Cardiac septum (tissue), 1 donor: ENCODE results near the gene KAZN. TPM values are rescaled to one million over a fixed set of nuclear protein-coding genes. Genes with fewer than 3 reads are reported as not detected.
"Not testable (repeated sequence)": the region's sequence is repeated elsewhere in the genome, so short reads cannot be mapped to it uniquely, and the experiment has no call there.

Source experiments
- DNase-seq: peaks from one replicate; pipeline ENCODE4 v3.0.0-alpha.2; 2020; ENCODE audit warnings: low spot score
- intact Hi-C: fragments of 100-400 bp; cut with DNase I; formaldehyde crosslinking; loops from one replicate; pipeline ENCODE4 v1.14.0; 2022
- total RNA-seq: library from RNA; stranded (reverse); fragmentation: NEBNext Ultra II Directional; extraction: Animal tissue kit (Norgen Biotek cat#: 25700); gene quantifications from one replicate; pipeline ENCODE4 v1.2.1, GENCODE V29; 2021
- donor health status: DM: no; HTN: no; CAD: no.

KAZN gene
- total RNA-seq, 1 donor from 2014 or later = 3.1 TPM

- intact Hi-C loops = no loop called here
- DNase-seq = no peak
These were observed 440.6 kb downstream of the KAZN start for GRCh38 chr1:15039017-15039648.

GRCh38 chr1:15039901-15040300 lies 441.4 kb downstream of the KAZN start:
- intact Hi-C loops = no loop called here
- DNase-seq = no peak

GRCh38 chr1:15040685-15041084 lies 442.2 kb downstream of the KAZN start:
- intact Hi-C loops, DNase-seq: not testable (repeated sequence)

DNA sequence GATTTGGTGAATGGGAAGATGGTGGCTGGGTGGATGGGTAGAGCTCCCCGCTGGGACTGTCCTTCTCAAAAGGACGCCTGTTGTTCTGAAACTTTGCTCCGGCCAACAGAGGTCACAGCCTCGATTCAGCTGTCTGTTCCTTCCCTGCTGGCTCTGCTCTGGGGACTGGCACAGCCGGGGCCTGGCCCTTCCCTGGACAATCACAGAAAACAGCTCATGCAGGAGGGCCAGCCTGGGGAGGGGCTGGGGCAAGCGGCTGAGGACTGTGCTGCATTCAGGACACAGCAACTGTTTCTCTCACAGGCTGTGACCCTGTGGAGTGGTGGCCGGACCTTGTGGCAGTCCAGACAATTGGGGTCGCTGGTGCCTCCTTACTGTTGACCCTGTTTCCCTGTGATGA lies 444.4 kb downstream of the KAZN start:
- intact Hi-C loops = no loop called here
- DNase-seq = no peak

GRCh38 chr1:15043934-15044333 lies 445.4 kb downstream of the KAZN start:
- no peak for DNase-seq
- intact Hi-C loops = no loop called here

- no peak for DNase-seq
- intact Hi-C loops = loop anchor here (5.0 kb wide), 2 partner anchors 268 to 1078 kb away; no protein-coding TSS in a partner anchor
These were observed 446.6 kb downstream of the KAZN start for GRCh38 chr1:15045123-15045522.

GRCh38 chr1:15046487-15047165 lies 448.1 kb downstream of the KAZN start:
- no peak for DNase-seq

GRCh38 chr1:15047237-15047636 lies 448.8 kb downstream of the KAZN start:
- intact Hi-C loops = loop anchor here (2.0 to 5.0 kb wide), 3 partner anchors 270 to 1080 kb away; no protein-coding TSS in a partner anchor

More at GRCh38 chr1:15046487-15047165, 448.1 kb downstream of the KAZN start:
- intact Hi-C loops = loop anchor here (2.0 to 5.0 kb wide), 3 partner anchors 269 to 1079 kb away; no protein-coding TSS in a partner anchor

DNA sequence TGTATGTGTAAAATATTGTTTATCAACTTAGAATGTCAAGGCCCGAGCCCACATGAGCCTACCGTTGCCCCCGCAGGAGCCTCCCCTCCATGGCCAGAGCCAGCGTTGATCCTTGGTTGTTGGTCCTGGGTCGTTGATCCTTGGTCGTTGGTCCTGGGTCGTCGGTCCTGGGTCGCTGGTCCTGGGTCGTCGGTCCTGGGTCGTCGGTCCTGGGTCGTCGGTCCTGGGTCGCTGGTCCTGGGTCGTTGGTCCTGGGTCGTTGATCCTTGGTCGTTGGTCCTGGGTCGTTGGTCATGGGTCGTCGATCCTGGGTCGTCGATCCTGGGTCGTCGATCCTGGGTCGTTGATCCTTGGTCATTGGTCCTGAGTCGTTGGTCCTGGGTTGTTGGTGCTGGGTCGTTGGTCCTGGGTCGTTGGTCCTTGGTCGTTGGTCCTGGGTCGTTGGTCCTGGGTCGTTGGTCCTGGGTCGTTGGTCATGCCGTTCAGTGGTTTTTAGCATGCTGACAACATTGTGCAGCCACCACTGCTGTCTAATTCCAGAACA lies 450.0 kb downstream of the KAZN start:
- DNase-seq = no peak
- intact Hi-C loops = loop anchor here (5.0 kb wide), 2 partner anchors 271 to 1081 kb away; no protein-coding TSS in a partner anchor

More at GRCh38 chr1:15047237-15047636, 448.8 kb downstream of the KAZN start:
- no peak for DNase-seq

DNA sequence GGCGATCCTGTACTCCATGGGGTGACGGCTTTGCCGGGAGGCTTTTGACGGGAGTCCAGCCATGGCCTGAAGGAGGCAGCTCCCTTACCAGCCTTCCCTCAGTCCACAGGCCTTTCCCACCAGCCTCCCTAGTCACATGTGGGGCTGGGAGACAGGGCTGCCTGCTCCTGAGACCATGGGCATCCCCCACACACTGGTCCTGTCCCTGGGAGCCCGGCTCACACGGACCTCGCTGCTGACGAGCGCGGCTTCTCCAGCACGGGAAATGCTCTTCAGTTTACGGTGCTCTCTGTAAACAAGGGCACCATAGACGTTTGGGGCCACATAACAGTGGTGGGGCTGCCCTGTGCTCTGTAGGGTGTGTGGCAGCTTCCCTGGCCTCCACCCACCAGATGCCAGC lies 450.6 kb downstream of the KAZN start:
- DNase-seq = no peak
- intact Hi-C loops = loop anchor here (5.0 kb wide), 2 partner anchors 272 to 1082 kb away; no protein-coding TSS in a partner anchor

DNA sequence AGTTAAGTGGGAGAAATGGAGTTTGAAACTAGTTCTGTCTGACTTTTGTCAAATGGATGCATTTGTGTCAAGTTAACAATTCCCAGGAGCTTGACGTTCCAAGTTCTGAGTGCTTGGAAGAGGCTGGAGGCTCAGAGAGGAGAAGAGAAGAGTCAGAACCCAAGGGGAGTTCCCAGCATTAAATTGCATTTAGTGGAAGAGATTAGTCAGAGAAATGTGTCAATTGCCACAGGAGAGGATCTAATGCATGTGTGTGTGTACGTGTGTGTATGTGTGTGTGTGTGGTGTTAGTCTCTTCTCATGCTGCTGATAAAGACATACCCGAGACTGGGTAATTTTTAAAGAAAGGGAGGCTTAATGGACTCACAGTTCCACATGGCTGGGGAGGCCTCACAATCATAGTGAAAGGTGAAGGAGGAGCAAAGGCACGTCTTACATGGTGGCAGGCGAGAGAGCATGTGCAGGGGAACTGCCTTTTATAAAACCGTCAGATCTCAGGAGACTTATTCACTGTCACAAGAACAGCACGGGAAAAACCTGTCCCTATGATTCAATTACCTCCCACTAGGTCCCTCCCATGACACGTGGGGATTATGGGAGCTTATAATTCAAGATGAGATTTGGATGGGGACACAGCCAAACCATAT lies 453.5 kb downstream of the KAZN start:
- intact Hi-C loops = no loop called here
- no peak for DNase-seq

- DNase-seq = no peak
- intact Hi-C loops = no loop called here
These were observed 454.7 kb downstream of the KAZN start for GRCh38 chr1:15053153-15053552.

DNA sequence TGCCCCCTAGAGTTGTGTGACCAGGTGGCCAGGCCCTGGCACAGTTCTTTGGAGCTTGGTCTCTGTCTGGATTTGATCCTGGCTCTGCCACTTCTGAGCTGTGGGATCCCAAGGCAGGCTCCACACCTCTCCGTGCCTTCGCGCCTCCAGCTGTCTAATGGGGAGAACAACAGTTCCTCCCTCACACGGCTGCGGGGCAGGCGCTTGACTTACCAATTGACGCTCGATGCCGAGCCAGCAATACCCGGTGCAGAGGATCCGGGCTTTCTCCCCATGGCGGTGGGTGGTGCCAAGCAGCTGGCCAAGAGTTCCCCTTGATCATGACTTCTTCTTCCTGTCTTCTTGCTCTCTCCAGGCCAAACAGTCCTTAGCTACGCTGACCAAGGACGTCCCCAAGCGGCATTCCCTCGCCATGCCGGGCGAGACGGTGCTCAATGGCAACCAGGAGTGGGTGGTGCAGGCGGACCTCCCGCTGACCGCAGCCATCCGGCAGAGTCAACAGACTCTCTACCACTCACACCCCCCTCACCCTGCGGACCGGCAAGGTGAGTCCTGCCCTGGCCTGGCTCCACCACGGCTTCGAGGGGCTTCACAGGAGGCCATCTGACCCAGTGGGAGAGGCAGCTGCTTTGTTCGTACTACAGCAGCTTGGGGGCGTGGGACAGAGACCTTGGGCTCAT lies 457.4 kb downstream of the KAZN start:
- DNase-seq = no peak
- intact Hi-C loops = no loop called here

DNA sequence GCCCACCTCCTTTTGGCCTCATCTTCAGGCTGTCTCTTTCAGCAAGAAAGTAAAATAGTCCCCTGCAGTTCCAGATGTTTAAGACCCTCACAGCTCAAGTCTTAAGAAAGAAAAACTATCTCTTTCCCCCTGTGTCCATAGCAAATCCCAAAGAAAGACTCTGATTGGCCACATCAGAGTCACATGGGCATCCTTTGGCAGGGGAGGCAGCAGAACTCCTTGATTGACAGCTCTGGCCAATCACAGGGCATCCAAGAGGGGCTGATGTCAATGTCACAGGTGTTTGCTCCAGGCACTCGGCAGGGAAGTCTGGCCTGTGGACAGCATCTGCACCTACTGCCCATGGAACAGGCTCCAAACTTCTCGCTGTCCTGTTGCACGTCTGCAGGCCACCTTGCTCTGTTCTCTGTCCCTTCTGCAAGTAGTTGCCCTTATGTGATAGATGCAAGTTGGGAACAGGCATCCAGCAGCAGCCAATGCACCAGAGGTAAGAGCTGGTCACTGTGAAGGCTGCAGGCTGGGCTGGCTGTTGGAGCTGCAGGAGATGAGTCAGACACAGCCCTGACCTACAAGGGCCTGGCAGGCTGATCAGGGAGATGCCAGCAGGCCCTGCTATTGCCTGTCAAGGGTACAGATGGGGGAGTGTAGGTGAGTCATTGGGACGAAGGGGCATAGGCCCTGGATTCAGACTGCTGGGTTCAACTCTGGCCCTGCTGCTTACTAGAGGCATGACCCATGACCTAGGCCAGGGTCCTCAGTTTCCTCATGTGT lies 458.2 kb downstream of the KAZN start:
- DNase-seq = no peak
- intact Hi-C loops = no loop called here

GRCh38 chr1:15057834-15058233 lies 459.3 kb downstream of the KAZN start:
- no peak for DNase-seq
- intact Hi-C loops = no loop called here

DNA sequence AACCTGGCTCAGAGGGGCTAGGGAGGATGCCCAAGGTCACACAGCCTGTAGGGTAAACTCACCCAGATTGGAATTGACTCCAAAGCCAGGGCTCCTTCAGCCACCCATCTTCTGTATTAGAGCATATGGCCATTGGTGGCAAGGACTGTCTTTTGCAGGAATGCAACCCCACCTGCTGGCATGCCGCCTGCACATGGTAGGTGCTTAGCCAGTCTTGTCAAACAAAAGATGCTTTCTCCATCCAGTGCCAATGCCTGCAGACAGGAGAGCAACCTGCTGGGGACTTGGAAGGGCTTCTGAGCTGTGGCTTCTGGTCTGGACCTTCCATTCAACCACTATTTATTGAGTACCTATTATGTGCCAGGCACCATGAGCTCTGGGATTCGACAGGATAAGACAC lies 459.8 kb downstream of the KAZN start:
- DNase-seq = no peak
- intact Hi-C loops = no loop called here

DNA sequence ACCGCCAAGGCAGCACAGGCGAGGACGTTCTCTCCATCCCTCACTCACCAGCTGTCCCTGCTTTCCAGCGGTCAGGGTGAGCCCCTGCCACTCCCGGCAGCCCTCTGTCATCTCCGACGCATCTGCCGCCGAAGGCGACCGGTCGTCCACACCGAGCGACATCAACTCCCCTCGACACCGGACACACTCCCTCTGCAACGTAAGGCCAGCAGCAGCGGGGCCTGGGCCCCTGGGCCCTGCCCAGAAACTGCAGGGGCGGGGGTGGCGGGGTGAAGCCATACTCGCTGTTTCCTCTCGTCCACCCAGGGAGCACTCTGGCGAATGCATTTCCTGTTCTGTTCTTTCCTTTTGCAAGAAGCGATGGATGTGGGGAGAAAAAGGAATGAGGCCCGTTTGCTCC lies 461.6 kb downstream of the KAZN start:
- DNase-seq = no peak
- intact Hi-C loops = no loop called here

- DNase-seq = no peak
- intact Hi-C loops = no loop called here
These were observed 464.1 kb downstream of the KAZN start for GRCh38 chr1:15062479-15063099.

GRCh38 chr1:15063346-15063745 lies 464.9 kb downstream of the KAZN start:
- intact Hi-C loops = no loop called here
- DNase-seq = no peak
